ENCODE results near the gene TRAPPC2.

Gene TRAPPC2

DNA sequence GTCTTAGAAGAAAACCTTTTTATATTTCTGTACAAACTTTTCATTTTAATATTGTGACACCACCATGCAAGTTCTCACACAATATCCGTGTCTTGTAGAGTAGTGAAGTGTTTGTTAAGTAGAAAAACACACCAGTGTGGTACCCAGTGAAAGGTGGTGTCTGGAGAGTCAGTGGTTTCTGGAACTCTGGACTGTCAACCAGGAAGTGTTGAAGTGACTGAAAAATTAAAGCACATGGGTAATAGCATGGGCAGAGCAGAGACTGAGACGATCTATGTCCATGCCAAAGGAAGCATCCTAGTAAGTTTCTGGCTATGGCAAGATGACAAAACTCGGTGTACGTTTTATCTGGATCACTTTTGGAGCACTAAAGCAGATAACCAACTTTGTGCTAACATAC lies 23.3 kb downstream of the TRAPPC2 start:
- H3K36me3 ChIP-seq (replicated peaks; ENCODE audit: insufficient read depth, low read length): no peaks in the 10 kb centered on the region

DNA sequence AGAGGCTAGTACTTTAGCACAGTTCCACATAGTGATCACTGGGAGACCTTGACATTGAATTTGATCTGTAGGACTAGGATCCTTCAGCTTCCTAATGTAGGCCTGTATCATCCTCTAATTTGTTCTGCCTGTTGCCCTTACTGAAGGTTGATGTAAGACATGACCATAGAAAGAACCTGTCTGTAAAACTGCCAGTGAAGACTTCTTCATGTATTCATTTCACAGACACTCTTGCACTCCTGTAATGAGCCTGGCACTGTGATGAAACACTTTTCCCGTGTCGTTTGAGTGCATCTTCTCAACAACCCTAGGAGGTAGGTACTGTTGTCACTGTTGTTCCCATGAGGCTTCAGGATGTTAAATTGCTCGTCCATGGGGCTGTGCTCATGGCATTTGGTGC lies 30.8 kb downstream of the TRAPPC2 start:
- peaks cover 67% of the 10 kb centered on the region for H3K79me2 ChIP-seq (ENCODE audit: low read length)
- no peaks in the 10 kb centered on the region for H4K20me1 ChIP-seq (ENCODE audit: insufficient read depth, low read length)
- H3K36me3 ChIP-seq (replicated peaks; ENCODE audit: insufficient read depth, low read length): no peaks in the 10 kb centered on the region
- H3K9me2 ChIP-seq (replicated peaks; ENCODE audit: insufficient read depth, low read length): no peaks in the 10 kb centered on the region
- TF ChIP-seq EZH2phosphoT487 (IDR thresholded peaks at IDR 0.05; ENCODE audit: low read length): no peak
- TF ChIP-seq CTCF (IDR thresholded peaks at IDR 0.05; ENCODE audit: low read length): no peak
- TF ChIP-seq EZH2 (optimal IDR thresholded peaks at IDR 0.05; ENCODE audit: low read depth, low read length): no peak
- no peak overlapping the region for H3K4me3 ChIP-seq (ENCODE audit: low read length)
- no peak for DNase-seq
- H3K9me3 ChIP-seq (replicated peaks; ENCODE audit: insufficient read depth, low read length): no peaks in the 10 kb centered on the region
- H3K9ac ChIP-seq (ENCODE audit: low read length): no peak overlapping the region
- H3K27me3 ChIP-seq (replicated peaks; ENCODE audit: insufficient read depth, low read length): no peaks in the 10 kb centered on the region
- H3K27ac ChIP-seq (ENCODE audit: low read length): no peak overlapping the region
- no peak overlapping the region for H3K4me2 ChIP-seq (ENCODE audit: low read depth, low read length)
- no peaks in the 10 kb centered on the region for H3F3A ChIP-seq (ENCODE audit: insufficient read depth, low read length)
- H3K4me1 ChIP-seq (ENCODE audit: low read length): no peaks in the 10 kb centered on the region
- no peak overlapping the region for H2AFZ ChIP-seq (ENCODE audit: low read length)

More for the DNA sequence above, 23.3 kb downstream of the TRAPPC2 start:
- H3F3A ChIP-seq (ENCODE audit: insufficient read depth, low read length): no peaks in the 10 kb centered on the region
- no peak overlapping the region for H3K9ac ChIP-seq (ENCODE audit: low read length)
- no peak overlapping the region for H3K4me3 ChIP-seq (ENCODE audit: low read length)
- no peaks in the 10 kb centered on the region for H3K27me3 ChIP-seq (replicated peaks; ENCODE audit: insufficient read depth, low read length)
- no peak overlapping the region for H2AFZ ChIP-seq (ENCODE audit: low read length)
- H3K4me1 ChIP-seq (ENCODE audit: low read length): no peaks in the 10 kb centered on the region
- peaks cover 9% of the 10 kb centered on the region; the same call in 1 of the 2 replicates for H3K79me2 ChIP-seq (ENCODE audit: low read length)
- H3K9me2 ChIP-seq (replicated peaks; ENCODE audit: insufficient read depth, low read length): no peaks in the 10 kb centered on the region
- TF ChIP-seq EZH2phosphoT487 (IDR thresholded peaks at IDR 0.05; ENCODE audit: low read length) (no peak), EZH2 (optimal IDR thresholded peaks at IDR 0.05; ENCODE audit: low read depth, low read length) (no peak), CTCF (IDR thresholded peaks at IDR 0.05; ENCODE audit: low read length) (no peak)
- H3K4me2 ChIP-seq (ENCODE audit: low read depth, low read length): no peak overlapping the region
- H3K27ac ChIP-seq (ENCODE audit: low read length): no peak overlapping the region
- H4K20me1 ChIP-seq (ENCODE audit: insufficient read depth, low read length): no peaks in the 10 kb centered on the region
- DNase-seq: no peak
- H3K9me3 ChIP-seq (replicated peaks; ENCODE audit: insufficient read depth, low read length): no peaks in the 10 kb centered on the region

GRCh38 chrX:13703135-13703534 lies 31.3 kb downstream of the TRAPPC2 start:
- Histone ChIP-seq H3K9ac (ENCODE audit: low read length) (no peak overlapping the region), H3K4me3 (ENCODE audit: low read length) (no peak overlapping the region), H3K36me3 (replicated peaks; ENCODE audit: insufficient read depth, low read length) (no peaks in the 10 kb centered on the region), H3K4me1 (ENCODE audit: low read length) (no peaks in the 10 kb centered on the region), H3K27ac (ENCODE audit: low read length) (no peak overlapping the region), H3K27me3 (replicated peaks; ENCODE audit: insufficient read depth, low read length) (no peaks in the 10 kb centered on the region), H3F3A (ENCODE audit: insufficient read depth, low read length) (no peaks in the 10 kb centered on the region), H2AFZ (ENCODE audit: low read length) (no peak overlapping the region), H3K79me2 (ENCODE audit: low read length) (peaks cover 71% of the 10 kb centered on the region), H3K4me2 (ENCODE audit: low read depth, low read length) (no peak overlapping the region), H3K9me3 (replicated peaks; ENCODE audit: insufficient read depth, low read length) (no peaks in the 10 kb centered on the region), H4K20me1 (ENCODE audit: insufficient read depth, low read length) (no peaks in the 10 kb centered on the region), H3K9me2 (replicated peaks; ENCODE audit: insufficient read depth, low read length) (no peaks in the 10 kb centered on the region)
- TF ChIP-seq CTCF (IDR thresholded peaks at IDR 0.05; ENCODE audit: low read length) (no peak), EZH2 (optimal IDR thresholded peaks at IDR 0.05; ENCODE audit: low read depth, low read length) (no peak), EZH2phosphoT487 (IDR thresholded peaks at IDR 0.05; ENCODE audit: low read length) (no peak)
- DNase-seq: no peak
